Globus pallidus (tissue), 1 donor: Measurements from ENCODE around the gene TSHZ2.
"Not testable (repeated sequence)": the region's sequence is repeated elsewhere in the genome, so short reads cannot be mapped to it uniquely, and the experiment has no call there.

Experiments
- DNase-seq: peaks from one replicate; pipeline ENCODE4 v3.0.0-alpha.2; 2015; ENCODE audit warnings: low spot score

Gene TSHZ2

DNA sequence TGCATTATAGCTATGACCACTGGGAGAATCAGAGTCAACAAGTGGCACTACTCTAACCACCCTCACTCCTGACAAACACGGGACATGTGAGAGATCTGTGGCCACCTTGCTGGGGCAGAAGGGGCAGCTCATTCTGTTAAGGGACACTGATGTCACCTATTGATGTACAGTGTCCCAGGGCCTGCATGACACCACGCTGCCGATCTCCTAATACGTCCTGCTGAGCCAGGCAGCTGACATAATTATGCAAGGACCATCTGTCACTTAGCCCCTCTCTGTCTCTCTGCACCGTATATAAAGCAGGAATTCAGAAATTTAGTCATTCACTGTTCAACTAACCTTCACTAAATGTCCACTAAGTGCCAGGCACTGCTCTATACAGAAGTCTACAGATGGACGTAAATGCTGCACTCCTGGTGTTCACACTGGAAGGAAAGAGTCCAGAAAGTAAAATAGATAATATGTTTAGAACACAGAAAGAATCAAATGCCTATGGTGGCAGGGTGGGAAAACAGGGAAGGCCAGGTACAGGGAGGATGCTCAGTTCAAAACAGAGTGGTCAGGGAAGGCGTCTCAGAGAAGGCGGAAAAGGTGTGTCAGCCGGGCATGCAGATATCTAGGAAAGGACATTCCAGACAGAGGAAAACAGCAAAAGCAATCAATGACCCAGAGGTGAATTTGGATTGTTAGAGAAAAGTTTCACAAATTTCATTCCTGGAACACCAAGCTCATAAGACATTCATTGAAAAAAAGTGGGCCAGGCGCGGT is 447.7 kb downstream of the TSHZ2 start:
- DNase-seq, result no peak

DNA sequence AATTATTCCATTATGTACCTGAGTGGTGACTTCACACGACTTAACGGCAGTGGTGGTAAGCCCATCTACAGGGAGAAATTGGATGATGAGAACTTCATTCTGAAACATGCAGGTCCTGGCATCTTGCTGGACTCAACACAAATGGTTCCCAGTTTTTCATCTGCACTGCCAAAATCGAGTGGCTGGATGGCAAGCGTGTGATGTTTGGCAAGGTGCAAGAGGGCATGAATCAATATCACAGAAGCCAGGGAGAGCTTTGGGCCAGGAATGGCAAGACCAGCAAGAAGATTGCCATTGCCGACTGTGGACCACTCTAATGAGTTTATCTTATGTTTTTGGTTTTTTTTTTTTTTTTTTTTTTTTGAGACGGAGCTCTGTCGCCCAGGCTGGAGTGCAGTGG is 449.2 kb downstream of the TSHZ2 start:
- DNase-seq, result no peak

DNA sequence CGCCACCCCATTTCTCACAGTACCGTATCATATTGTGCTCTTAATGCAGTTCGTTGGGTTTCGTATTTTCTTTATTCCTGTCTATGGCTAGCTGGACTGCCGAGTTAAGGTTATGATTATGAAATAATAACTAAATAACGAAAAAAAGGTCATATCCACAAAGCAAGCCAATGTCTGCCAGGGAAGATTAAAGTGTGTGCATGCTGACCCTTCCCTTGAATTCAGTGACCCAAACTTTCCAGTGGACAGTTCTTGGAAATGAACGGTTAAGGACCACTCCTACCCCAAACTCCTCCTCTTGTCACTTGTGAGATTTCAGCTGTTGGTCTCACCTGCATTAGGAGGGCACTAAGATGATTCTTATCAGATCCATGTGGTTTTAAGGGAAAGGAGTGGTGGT is 449.9 kb downstream of the TSHZ2 start:
- DNase-seq, result no peak

DNA sequence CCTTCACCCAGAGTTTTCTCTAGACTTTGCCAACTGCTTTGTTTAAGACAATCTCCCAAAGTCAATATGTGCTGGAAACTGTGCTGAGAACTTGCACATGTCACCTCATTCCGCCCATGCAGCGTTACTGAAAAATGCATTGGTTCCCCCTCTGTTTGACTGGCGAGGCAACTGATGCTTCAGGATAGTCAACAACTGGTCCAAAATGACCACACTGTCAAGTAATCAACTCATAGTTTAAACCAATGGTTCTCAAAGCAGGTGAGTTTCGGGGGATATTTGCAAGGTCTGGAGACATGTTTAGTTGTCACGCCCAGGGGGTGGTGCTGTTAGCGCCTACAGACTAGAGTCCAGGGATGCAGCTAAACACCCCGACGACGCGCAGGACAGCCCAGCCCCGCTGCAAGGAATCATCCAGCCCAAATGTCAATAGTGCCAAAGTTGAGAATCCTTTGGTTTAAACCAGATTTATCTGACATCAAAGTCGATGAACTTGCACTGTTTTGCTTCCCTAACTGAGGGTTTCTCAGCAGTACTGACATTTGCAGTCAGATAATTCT is 451.5 kb downstream of the TSHZ2 start:
- no peak for DNase-seq

DNA sequence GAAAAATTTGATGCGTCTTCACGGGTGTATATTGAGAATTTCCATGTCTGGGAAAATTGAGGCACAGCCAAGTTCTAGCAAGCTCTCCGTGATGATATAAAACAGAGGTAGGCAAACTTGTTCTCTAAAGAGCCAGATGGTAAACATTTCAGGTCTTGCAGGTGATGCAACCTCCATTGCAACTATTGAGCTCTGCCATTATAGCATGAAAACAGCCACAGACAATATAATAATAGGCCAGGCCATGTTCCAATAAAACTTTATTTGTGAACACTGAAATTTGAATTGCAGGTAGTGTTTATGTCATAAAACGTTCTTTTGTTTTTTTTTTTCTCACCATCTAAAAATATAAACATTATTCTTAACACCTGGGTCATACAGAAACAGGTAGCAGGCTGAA is 453.3 kb downstream of the TSHZ2 start:
- no peak for DNase-seq

DNA sequence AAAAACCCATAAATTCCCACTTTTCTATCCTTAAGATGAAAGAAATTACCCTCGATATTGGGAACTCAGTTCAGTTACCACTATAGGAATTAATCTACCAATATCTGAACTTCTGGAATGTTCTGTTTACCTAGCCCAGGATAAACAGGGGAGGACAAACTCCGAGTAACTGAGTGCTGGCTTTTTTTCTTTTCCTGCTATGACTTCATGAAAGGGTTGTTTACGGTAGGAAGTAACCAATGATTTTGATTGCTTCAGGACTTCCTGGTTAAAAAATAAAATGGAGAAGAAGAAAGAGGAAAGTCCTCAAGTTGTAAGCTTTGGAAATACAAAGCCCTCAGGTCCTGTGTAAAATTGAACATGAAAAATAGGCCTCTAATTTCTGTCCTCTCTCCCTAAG is 453.8 kb downstream of the TSHZ2 start:
- no peak for DNase-seq

DNA sequence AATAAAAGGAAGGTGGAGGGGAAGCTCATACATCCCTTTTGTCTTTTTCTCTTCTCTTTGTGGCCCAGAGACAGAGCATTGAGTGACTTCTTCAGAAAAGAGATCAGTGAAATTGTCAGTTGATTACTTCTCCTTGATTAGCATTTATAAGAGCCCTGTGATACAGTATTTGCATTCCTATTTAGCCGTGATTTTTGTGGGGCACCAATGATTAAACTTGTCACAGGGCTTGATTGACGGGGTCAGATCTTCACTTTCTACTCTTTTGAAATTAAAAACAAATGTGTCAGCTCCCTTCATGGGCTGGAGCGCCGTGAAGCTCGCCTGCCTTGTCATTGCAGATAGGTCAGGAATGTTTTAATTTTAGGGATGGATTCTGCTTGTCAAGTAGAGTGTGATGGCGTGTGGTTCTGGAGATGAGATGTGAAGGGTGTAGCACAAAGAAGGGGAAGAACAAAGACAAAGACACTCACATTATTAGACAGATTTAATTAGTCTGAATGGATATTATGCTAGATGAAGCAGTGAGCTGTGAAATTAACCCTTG is 454.7 kb downstream of the TSHZ2 start:
- DNase-seq, result no peak

DNA sequence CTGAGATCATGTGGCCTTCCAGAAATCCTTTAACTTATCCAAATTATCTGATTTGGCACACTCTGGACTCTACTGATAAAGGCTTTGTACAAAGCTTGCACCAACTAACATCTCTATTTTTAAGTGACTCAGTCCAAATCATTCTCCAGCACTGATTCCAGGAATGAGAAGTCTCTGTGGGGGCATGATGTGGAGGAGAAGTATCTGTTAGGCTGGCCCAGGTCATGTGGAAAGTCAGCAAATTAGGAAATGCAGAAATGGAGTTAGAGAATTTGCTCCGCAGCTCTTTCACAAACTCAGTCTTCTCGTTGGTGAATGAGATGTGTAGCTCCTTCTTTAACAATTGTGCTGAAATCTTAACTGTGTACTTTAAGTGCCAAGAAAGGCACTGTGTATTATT is 455.8 kb downstream of the TSHZ2 start:
- no peak for DNase-seq

DNA sequence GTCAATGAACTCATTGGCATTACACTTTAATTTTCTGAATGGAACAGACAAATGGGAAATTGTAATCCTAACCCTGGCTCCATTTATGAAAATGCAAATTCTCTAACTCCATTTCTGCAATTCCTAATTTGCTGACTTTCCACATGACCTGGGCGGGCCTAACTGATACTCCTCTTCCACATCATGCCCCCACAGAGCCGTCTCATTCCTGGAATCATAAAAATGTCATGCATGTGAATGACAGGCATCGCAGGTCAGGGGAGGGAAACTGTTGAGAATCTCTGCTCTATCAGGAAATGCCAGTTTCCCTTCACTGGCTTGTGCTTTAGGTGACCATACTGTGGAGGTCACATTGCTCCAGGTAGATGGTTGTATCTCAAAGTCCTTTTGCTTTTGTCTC is 456.4 kb downstream of the TSHZ2 start:
- no peak for DNase-seq

DNA sequence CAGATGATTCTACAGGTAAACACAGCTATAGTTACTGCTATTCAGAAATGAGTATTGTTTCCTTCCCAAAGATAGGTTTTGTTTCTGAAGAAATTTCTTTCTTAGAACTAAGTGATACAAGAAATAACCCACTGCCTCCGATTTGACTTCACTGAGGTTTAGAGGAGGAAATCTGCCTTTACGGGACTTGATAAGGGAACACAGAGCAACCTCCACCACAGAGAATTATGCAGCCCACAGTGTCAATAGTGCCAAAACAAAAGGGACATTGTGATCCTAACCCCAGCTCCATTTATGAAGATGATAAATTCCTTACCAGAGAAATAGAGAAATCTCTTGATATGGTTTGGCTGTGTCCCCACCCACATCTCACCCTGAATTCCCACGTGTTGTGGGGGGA is 456.8 kb downstream of the TSHZ2 start:
- no peak for DNase-seq

DNA sequence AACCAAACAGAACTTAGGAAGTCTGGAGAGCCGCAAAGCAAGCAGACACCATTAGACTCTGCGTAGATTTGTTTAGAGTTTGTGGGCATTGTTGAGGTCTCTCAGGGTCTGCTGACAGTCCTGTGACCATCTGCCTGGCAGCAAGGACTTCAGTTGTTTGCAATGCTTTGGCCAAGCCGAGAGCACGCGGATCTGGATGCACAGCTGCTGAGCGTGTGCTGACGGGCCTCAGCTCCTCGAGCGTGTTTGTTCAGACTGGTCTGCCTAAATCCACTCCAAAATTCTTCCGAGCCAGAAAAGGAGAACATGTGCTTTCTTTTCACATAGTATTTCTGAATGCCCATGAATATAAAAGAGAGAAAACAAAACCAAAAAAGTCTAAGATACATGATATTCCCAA is 462.5 kb downstream of the TSHZ2 start:
- peak; percentile 0 for DNase-seq

DNA sequence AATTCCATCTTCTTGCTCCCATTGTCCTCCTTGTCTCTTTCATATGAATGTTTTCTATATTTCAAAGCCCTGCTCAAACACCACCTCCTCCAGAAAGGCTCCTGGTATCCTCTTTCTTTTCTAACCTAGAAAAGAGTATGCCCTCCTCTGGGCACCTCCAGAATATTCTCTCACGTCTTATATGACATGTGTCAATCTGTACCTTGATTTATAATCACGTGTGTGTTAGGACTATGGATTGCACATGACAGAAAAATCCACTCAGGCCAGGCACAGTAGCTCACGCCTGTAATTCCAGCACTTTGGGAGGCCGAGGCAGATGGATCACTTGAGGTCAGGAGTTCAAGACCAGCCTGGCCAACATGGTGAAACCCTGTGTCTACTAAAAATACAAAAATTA is 464.8 kb downstream of the TSHZ2 start:
- not testable (repeated sequence) for DNase-seq

DNA sequence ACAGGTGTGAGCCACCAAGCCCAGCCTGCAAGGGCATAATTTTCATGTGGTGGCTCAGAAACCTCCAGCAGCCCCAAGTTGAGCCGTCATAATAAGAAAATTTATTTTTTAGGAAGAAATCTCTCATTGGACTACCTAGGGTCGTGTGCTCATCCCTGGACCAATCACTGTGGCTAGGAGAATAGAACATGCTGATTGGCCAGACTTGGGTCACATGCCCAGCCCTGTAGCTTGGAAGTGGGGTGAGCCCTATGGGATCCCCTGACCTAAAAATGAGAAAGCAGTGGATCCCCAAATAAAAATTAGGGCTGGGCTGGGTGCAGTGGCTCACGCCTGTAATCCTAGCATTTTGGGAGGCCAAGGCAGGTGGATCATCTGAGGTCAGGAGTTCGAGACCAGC is 466.2 kb downstream of the TSHZ2 start:
- no peak for DNase-seq

DNA sequence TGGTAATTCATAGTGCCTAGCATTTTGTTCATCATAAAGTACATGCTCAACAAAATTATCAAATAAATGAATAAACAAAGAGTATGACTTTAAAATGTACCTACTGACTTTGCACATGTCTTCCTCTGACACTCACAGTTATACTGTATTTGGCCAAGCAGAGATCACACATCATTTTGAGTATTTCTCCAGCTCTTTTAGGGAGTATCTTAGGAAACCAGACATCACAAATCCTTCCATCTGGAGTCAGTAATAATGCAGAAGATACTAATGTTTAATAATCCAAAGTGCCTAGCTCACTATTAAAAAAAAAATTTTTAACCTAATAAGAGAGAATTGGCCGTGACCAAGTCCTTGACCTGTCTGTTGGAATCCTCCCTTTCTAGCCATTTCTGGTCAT is 466.9 kb downstream of the TSHZ2 start:
- no peak for DNase-seq

DNA sequence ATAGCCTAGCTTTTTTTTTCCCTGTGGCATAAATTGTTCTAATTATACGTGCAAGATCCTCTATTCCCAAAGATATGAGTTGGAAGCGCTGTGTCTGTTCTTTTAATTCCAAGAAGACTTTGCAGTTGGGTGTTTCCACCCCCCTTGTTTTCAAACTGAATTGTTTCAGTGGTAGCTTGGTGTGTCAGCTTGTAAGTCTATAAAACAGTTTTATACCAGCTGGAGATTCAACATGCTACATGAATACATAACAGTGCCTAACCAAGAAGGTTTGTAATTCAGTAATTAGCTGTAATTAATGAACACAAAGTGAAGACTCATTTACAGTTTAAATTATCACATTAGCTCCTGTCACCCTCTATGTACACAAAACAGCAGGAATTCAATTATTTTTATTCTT is 467.5 kb downstream of the TSHZ2 start:
- no peak for DNase-seq

DNA sequence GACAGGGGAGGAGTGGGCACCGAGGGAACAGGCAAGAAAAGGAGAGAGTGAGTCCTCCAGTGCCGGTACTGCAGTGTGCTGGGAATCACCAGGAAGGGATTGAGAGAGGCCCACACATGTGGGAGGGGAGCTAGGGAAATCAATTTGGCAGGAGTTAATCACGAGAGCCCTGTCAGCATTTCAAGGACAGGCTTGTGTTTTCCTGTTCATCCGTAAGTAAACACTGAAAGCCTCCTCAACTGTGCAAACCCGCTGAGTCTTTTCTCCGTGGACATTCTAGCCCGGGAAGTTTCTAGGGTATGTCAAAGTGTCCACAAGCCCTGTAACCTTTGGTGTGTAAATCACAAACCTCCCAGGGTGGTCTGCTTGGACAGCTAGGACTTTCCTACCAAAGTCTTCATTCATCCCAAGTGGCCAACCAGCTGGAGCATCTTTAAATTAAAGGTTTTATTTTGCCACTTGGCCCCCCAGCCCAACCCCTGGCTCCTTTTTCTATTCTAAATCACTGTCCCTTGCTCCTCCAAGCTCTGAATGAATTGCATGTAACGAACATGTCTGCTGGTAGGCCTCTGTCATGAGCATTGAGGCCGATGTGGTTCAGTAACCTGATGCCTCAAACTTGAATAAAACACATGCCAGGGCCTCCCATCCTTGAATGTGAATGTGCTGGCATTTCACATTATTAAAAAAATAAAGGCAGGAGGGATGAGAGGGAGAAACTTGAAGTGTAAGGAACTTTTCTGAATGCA is 472.4 kb downstream of the TSHZ2 start:
- no peak for DNase-seq

DNA sequence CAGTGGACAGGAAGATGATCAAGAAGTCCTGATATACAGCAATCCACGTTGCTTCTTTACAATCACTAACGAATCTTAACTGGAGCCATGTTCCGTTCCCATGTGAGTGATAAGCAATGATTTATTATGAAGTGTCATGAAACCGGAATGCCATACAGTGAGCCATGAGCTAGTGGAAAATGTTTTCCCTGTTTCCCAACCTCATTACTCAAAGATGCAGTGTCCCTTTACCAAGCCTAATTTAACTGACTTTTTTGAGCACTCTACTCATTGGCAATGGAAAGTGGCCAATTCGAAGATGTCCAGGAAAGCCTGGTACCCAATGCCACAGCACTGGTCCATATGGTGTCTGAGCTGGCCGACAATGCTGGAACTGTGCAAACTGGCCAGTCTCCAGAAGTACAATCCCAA is 473.2 kb downstream of the TSHZ2 start:
- DNase-seq, result no peak

DNA sequence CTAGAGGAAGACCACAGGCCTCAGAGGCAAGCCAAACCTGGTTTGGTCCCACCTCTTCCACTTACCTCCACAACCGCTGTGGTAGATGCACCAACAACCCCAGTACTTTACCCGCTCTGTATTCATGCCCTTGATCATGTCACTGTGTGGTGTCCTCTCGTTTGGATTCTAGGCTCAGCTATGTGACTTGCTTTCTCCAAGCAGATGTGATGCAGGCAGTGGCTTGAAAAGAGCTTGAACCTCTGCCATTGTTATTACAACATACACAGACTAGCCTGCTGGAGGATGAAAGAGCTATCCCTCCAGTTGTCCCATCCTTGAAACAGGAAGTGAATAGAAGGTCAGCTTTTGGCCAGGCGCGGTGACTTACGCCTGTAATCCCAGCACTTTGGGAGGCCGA is 473.8 kb downstream of the TSHZ2 start:
- DNase-seq, result no peak

DNA sequence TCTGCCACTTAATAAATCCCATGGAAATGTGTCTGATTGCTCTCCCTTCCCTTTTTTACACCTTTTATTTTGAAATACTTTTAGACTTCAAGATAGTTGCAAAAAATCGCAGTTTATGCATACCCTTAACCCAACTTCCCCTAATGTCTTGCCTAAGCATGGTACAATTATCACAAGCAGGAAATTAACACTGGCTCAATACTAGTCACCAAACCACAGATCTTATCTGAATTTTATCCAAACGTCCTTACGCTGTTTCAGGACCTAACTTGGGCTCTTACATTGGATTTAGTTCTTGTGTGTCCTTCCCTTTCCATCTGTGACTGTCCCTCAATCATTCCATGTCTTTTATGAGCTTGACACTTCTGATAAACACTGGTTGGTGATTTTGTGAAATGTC is 475.2 kb downstream of the TSHZ2 start:
- no peak for DNase-seq

DNA sequence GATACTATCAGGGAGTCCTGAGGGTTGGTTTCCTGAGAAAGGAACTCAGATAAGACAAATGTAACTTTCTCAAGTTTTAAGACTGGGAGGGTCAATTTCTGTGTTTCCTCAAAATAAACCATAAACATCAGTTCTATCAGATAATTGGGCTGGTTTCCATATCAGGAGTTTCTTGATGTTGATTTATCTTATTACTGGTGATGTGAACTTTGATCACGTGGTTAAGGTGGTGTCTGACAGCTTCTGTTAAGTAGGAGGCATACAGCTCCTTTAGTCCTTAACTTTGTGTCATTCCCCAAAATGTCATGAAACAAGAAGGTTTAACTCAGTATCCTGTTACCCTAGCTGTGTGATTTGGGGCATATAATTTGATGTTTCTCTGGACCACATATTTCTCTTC is 476.3 kb downstream of the TSHZ2 start:
- DNase-seq, result no peak

DNA sequence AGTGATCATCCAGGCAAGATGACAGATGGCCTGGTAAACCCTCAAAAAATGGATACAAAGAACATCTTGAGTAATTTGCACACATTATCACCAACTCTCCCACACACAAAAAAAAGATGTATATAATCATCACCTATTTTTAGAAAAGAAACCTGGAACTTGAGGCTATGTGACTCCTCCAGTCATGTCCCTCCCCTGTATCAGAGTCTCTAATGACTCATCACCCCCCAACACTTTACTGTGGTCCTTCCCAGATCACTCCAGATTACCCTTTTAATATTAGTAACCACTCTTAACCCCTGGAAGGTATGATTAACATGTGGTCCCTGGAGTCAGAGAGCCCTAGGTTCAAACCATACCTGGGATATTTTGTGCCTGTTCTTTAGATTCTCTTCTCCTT is 476.7 kb downstream of the TSHZ2 start:
- no peak for DNase-seq

DNA sequence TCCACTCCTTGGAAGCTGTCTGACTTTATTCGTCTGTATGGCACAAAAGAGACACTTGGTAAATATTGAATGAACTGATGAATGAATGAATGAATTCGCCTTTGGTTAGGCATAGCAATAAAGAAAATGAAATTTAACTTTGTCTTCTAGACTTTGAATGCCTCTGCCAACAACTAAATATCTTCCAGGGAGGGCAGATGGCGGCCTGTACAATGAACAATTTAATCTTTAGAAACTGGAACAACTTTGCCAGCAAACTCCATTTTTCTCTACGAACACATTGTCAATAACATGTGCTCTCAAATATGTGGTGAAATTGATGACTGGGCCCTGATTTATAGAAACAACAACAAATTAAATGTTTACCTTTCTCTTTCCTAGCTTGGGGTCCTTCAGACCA is 480.9 kb downstream of the TSHZ2 start:
- no peak for DNase-seq

DNA sequence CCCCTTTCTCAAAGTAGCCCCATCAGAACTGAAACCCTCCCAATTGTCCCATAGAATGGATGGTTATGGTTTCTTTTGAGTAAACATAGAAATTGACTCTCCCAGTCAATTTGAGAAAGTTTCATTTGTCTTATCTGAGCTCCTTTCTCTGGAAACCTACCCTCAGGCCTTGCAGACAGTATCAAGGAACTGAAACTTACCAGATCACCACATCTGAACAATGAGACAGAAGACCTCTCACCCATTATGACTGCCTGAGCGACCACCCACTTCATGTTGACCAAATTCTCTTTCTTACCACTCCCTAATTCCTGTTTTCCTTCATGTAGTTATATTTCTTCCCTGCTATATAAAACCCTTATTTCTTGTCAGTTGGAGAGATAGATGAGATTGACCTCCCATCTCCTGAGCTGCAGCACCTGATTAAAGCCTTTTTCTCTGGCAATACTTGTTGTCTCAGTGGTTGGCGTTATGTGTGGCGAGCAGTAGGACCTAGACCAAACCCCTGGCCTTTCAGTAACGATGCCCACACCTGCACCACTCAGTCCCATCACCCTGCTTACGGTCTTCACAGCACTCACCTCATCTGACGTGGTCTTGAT is 482.6 kb downstream of the TSHZ2 start:
- no peak for DNase-seq
